H9 (cell line): ENCODE data around the gene LGMN. TPM values are rescaled to one million over a fixed set of nuclear protein-coding genes. Genes with fewer than 3 reads are reported as not detected.

Experiments used
- DNase-seq: peaks from one replicate; pipeline ENCODE4 v3.0.0-alpha.2; 2017
- H2AFZ ChIP-seq: one replicate; pipeline ENCODE4 v1.6.1; 2013; ENCODE audit warnings: mild to moderate bottlenecking, low read length, control low read depth, moderate library complexity
- H2AK5ac ChIP-seq: 2 replicates; pipeline ENCODE4 v1.6.1; 2013; ENCODE audit warnings: low read length, control low read depth, mixed read lengths; ENCODE audit not compliant: insufficient read length
- H2BK120ac ChIP-seq: one replicate; pipeline ENCODE4 v1.6.1; 2013; ENCODE audit warnings: low read depth, mild to moderate bottlenecking, low read length, control low read depth, inconsistent platforms; ENCODE audit not compliant: poor library complexity, severe bottlenecking
- H2BK12ac ChIP-seq: 2 replicates; pipeline ENCODE4 v1.6.1; 2013; ENCODE audit warnings: low read length, control low read depth, mixed read lengths, low read depth; ENCODE audit not compliant: insufficient read length
- H2BK15ac ChIP-seq: 2 replicates; pipeline ENCODE4 v1.6.1; 2013; ENCODE audit warnings: low read depth, low read length, control low read depth
- H2BK20ac ChIP-seq: one replicate; pipeline ENCODE4 v1.6.1; 2013; ENCODE audit warnings: low read depth, mild to moderate bottlenecking, low read length, control low read depth, inconsistent platforms; ENCODE audit not compliant: poor library complexity, severe bottlenecking
- H2BK5ac ChIP-seq: 2 replicates; pipeline ENCODE4 v1.6.1; 2013; ENCODE audit warnings: low read length, control low read depth, mixed read lengths; ENCODE audit not compliant: insufficient read length
- H3K14ac ChIP-seq: 2 replicates; pipeline ENCODE4 v1.6.1; 2013; ENCODE audit warnings: low read length, control low read depth; ENCODE audit not compliant: insufficient read depth
- H3K18ac ChIP-seq: 2 replicates; pipeline ENCODE4 v1.6.1; 2013; ENCODE audit warnings: low read depth, mild to moderate bottlenecking, mixed read lengths, low read length, control low read depth; ENCODE audit not compliant: insufficient read length
- H3K23ac ChIP-seq: 2 replicates; pipeline ENCODE4 v1.6.1; 2013; ENCODE audit warnings: low read length, control low read depth, mixed read lengths, low read depth; ENCODE audit not compliant: insufficient read length
- H3K23me2 ChIP-seq: 2 replicates; pipeline ENCODE4 v1.6.1; 2013; ENCODE audit warnings: low read depth, mild to moderate bottlenecking, mixed read lengths, low read length, control low read depth; ENCODE audit not compliant: insufficient read length, poor library complexity, severe bottlenecking
- H3K27ac ChIP-seq: 2 replicates; pipeline ENCODE4 v1.5.1; 2013; ENCODE audit warnings: low read length, control low read depth, mixed read lengths, low read depth; ENCODE audit not compliant: insufficient read length
- H3K27me3 ChIP-seq: 2 replicates; pipeline ENCODE4 v1.6.1; 2013; ENCODE audit warnings: low read length, control low read depth, inconsistent platforms; ENCODE audit not compliant: insufficient read depth
- H3K4ac ChIP-seq: 2 replicates; pipeline ENCODE4 v1.6.1; 2013; ENCODE audit warnings: low read depth, mild to moderate bottlenecking, control low read depth, inconsistent platforms, low read length, moderate library complexity
- H3K4me1 ChIP-seq: 2 replicates; pipeline ENCODE4 v1.6.1; 2013; ENCODE audit warnings: low read length, control low read depth, inconsistent platforms; ENCODE audit not compliant: insufficient read depth
- H3K4me2 ChIP-seq: 2 replicates; pipeline ENCODE4 v1.6.1; 2013; ENCODE audit warnings: low read length, control low read depth, mixed read lengths; ENCODE audit not compliant: insufficient read length, insufficient read depth
- H3K56ac ChIP-seq: 2 replicates; pipeline ENCODE4 v1.6.1; 2013; ENCODE audit warnings: low read depth, mild to moderate bottlenecking, mixed read lengths, low read length, control low read depth; ENCODE audit not compliant: insufficient read length
- H3K79me1 ChIP-seq: 2 replicates; pipeline ENCODE4 v1.6.1; 2013; ENCODE audit warnings: low read depth, mild to moderate bottlenecking, moderate library complexity, low read length, control low read depth, inconsistent platforms; ENCODE audit not compliant: insufficient read depth, poor library complexity, severe bottlenecking
- H3K79me2 ChIP-seq: 2 replicates; pipeline ENCODE4 v1.6.1; 2013; ENCODE audit warnings: low read length, control low read depth, inconsistent platforms; ENCODE audit not compliant: insufficient read depth
- H3K9ac ChIP-seq: 2 replicates; pipeline ENCODE4 v1.6.1; 2013; ENCODE audit warnings: low read length, control low read depth, mixed read lengths; ENCODE audit not compliant: insufficient read length; ENCODE audit errors: extremely low read depth
- H3K9me3 ChIP-seq: one replicate; pipeline ENCODE4 v1.6.1; 2013; ENCODE audit warnings: low read depth, low read length, inconsistent platforms; ENCODE audit not compliant: control insufficient read depth
- H3T11ph ChIP-seq: one replicate; pipeline ENCODE4 v1.6.1; 2013; ENCODE audit warnings: mild to moderate bottlenecking, low read length, control low read depth, inconsistent platforms
- H4K20me1 ChIP-seq: one replicate; pipeline ENCODE4 v1.6.1; 2013; ENCODE audit not compliant: control insufficient read depth, insufficient read length, insufficient read depth
- H4K5ac ChIP-seq: 2 replicates; pipeline ENCODE4 v1.6.1; 2013; ENCODE audit warnings: low read depth, mild to moderate bottlenecking, mixed read lengths, low read length, control low read depth; ENCODE audit not compliant: insufficient read length
- H4K8ac ChIP-seq: replicated peaks from 2 replicates; pipeline ENCODE4 v1.6.1; 2013; ENCODE audit warnings: low read length, control low read depth, mixed read lengths, low read depth; ENCODE audit not compliant: insufficient read length
- H4K91ac ChIP-seq: 2 replicates; pipeline ENCODE4 v1.6.1; 2013; ENCODE audit warnings: low read depth, mild to moderate bottlenecking, moderate library complexity, mixed read lengths, low read length, control low read depth; ENCODE audit not compliant: insufficient read length
- H3K27ac Mint-ChIP-seq, 3 experiments: 2 replicates in 2 of 3; 3 replicates in 1 of 3; pipeline ENCODE4 v1.8.0; 2020 to 2021; ENCODE audit warnings: mixed read lengths in 3 of 3, mild to moderate bottlenecking in 1 of 3, moderate library complexity in 1 of 3
- H3K27me3 Mint-ChIP-seq: 2 replicates; pipeline ENCODE4 v1.8.0; 2021; ENCODE audit warnings: low read depth, mild to moderate bottlenecking, moderate library complexity, mixed read lengths
- H3K36me3 Mint-ChIP-seq, 3 experiments: 2 replicates in 2 of 3; 3 replicates in 1 of 3; pipeline ENCODE4 v1.8.0; 2020 to 2021; ENCODE audit warnings: low read depth in 3 of 3, mixed read lengths in 3 of 3; ENCODE audit not compliant: insufficient read depth in 1 of 3
- H3K4me1 Mint-ChIP-seq, 2 experiments: 2 replicates each; pipeline ENCODE4 v1.8.0; 2020; ENCODE audit warnings: mixed read lengths in 2 of 2
- H3K4me3 Mint-ChIP-seq, 2 experiments: 2 replicates in 1 of 2; 3 replicates in 1 of 2; pipeline ENCODE4 v1.8.0; 2020 to 2021; ENCODE audit warnings: mild to moderate bottlenecking in 2 of 2, mixed read lengths in 2 of 2, moderate library complexity in 1 of 2
- H3K9me3 Mint-ChIP-seq, 2 experiments: 2 replicates in 1 of 2; 3 replicates in 1 of 2; pipeline ENCODE4 v1.8.0; 2020; ENCODE audit warnings: mild to moderate bottlenecking in 2 of 2, mixed read lengths in 2 of 2, moderate library complexity in 1 of 2
- WGBS: extraction: QIAGEN DNeasy Blood & Tissue Kit; methylation state at CpG from one replicate; pipeline ENCODE4 v1.1.7; 2013; ENCODE audit warnings: missing lambda C conversion rate, low lambda C conversion rate, mixed read lengths; ENCODE audit not compliant: insufficient read length; ENCODE audit errors: extremely low coverage; 5-methylcytosine and 5-hydroxymethylcytosine counted together
- total RNA-seq: library from RNA; stranded (reverse); gene quantifications from 2 replicates; pipeline ENCODE4 v1.2.1, GENCODE V29; 2021
- TF ChIP-seq, protein P1 (sequence below): fragments of 200-600 bp; sonication (generic); conservative IDR thresholded peaks from 3 replicates; pipeline ENCODE4 v1.8.0; 2021; ENCODE audit warnings: antibody characterized with exemption, mild to moderate bottlenecking

Gene LGMN
- total RNA-seq, 1 experiment from 2014 or later: 55.3 TPM

GRCh38 chr14:92734618-92735017, 13.8 kb downstream of the LGMN start:
- no peak overlapping the region for H4K5ac ChIP-seq
- H3K36me3 Mint-ChIP-seq: peaks cover 21 to 23% (median 21%) of the 10 kb centered on the region in 3 experiments; a peak in 6 of 7 replicates
- H3K9ac ChIP-seq: no peak overlapping the region
- no peaks in the 10 kb centered on the region; the same call in 1 of the 2 replicates for H3K79me2 ChIP-seq
- peak overlapping the region; percentile 75 for H4K91ac ChIP-seq
- no peaks in the 10 kb centered on the region for H3K9me3 ChIP-seq
- peak overlapping the region in 1 of 3 experiments; percentile 39; a peak in 1 of 7 replicates for H3K27ac Mint-ChIP-seq
- no peak overlapping the region for H2BK120ac ChIP-seq
- no peaks in the 10 kb centered on the region; the same call in 1 of the 2 replicates for H3K27me3 Mint-ChIP-seq
- DNase-seq: no peak
- no peak overlapping the region for H3K27ac ChIP-seq
- H3K23ac ChIP-seq: no peak overlapping the region
- H2AK5ac ChIP-seq: no peak overlapping the region
- H3K4me1 Mint-ChIP-seq: peaks cover 8 to 15% of the 10 kb centered on the region in 2 experiments; a peak in 3 of 4 replicates
- H3T11ph ChIP-seq: no peak overlapping the region
- H3K14ac ChIP-seq: peak overlapping the region; percentile 75
- H4K8ac ChIP-seq: no peak overlapping the region
- no peak overlapping the region for H3K4me3 Mint-ChIP-seq
- H2BK12ac ChIP-seq: no peak overlapping the region
- no peak overlapping the region for H2BK15ac ChIP-seq
- H2BK20ac ChIP-seq: no peak overlapping the region
- H3K9me3 Mint-ChIP-seq: no peaks in the 10 kb centered on the region
- no peak overlapping the region for H3K4ac ChIP-seq
- H3K4me1 ChIP-seq: peaks cover 7% of the 10 kb centered on the region; the same call in 1 of the 2 replicates
- H3K23me2 ChIP-seq: no peaks in the 10 kb centered on the region
- peaks cover 9% of the 10 kb centered on the region for H3K79me1 ChIP-seq
- WGBS: no CpG with 5 or more reads among the region's 7 CpGs
- H3K56ac ChIP-seq: no peak overlapping the region
- TF ChIP-seq, protein P1, sequence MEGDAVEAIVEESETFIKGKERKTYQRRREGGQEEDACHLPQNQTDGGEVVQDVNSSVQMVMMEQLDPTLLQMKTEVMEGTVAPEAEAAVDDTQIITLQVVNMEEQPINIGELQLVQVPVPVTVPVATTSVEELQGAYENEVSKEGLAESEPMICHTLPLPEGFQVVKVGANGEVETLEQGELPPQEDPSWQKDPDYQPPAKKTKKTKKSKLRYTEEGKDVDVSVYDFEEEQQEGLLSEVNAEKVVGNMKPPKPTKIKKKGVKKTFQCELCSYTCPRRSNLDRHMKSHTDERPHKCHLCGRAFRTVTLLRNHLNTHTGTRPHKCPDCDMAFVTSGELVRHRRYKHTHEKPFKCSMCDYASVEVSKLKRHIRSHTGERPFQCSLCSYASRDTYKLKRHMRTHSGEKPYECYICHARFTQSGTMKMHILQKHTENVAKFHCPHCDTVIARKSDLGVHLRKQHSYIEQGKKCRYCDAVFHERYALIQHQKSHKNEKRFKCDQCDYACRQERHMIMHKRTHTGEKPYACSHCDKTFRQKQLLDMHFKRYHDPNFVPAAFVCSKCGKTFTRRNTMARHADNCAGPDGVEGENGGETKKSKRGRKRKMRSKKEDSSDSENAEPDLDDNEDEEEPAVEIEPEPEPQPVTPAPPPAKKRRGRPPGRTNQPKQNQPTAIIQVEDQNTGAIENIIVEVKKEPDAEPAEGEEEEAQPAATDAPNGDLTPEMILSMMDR: no peak
- no peak overlapping the region for H3K18ac ChIP-seq
- H3K27me3 ChIP-seq: no peaks in the 10 kb centered on the region
- no peaks in the 10 kb centered on the region for H4K20me1 ChIP-seq
- H2BK5ac ChIP-seq: no peak overlapping the region
- H3K4me2 ChIP-seq: no peak overlapping the region
- no peak overlapping the region for H2AFZ ChIP-seq
